Fibroblast of mammary gland (primary cell): ENCODE measurements around the gene MSL3B.
A peak's percentile ranks its signal among the peaks of the same experiment; 100 is the strongest.

Experiments used
- DNase-seq: peaks from one replicate; pipeline ENCODE4 v3.0.0-alpha.2; 2010; ENCODE audit warnings: low read depth
- H3K4me3 ChIP-seq: 2 replicates; pipeline ENCODE4 v1.5.1; 2011; ENCODE audit warnings: low read depth, mild to moderate bottlenecking, low read length, moderate library complexity; ENCODE audit not compliant: control insufficient read depth
- TF ChIP-seq, protein P1 (sequence below): conservative IDR thresholded peaks from 2 replicates; pipeline ENCODE4 v1.5.1; 2011; ENCODE audit warnings: low read depth, low read length, inconsistent platforms; ENCODE audit not compliant: control insufficient read depth, insufficient read depth

MSL3B gene

DNA sequence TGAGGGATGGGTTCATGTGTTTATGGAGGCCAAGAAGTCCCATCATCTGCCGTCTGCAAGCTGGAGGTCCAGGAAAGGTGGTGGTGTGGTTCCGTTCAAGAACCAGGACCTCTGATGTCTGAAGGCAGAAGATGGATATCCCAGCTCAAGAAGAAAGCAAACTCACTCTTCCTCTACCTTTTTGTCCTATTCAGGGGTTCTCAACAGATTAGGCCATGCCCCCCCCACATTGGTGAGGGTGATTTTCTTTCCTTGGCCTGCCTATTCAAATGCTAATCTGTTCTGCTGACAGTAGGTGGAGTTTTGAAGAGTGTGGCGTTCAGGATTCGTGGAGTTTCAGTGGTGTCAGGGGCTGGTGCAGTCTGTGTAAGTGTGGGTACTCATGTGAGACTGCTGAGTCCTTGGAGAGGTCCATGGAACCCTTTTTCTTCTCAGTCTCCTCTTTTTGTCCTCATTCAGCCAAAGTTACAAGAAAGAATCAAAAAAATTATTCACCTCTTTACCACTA lies 5.9 kb downstream of the MSL3B start:
- TF ChIP-seq, protein P1, sequence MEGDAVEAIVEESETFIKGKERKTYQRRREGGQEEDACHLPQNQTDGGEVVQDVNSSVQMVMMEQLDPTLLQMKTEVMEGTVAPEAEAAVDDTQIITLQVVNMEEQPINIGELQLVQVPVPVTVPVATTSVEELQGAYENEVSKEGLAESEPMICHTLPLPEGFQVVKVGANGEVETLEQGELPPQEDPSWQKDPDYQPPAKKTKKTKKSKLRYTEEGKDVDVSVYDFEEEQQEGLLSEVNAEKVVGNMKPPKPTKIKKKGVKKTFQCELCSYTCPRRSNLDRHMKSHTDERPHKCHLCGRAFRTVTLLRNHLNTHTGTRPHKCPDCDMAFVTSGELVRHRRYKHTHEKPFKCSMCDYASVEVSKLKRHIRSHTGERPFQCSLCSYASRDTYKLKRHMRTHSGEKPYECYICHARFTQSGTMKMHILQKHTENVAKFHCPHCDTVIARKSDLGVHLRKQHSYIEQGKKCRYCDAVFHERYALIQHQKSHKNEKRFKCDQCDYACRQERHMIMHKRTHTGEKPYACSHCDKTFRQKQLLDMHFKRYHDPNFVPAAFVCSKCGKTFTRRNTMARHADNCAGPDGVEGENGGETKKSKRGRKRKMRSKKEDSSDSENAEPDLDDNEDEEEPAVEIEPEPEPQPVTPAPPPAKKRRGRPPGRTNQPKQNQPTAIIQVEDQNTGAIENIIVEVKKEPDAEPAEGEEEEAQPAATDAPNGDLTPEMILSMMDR, result no peak
- DNase-seq, result no peak

GRCh38 chr2:233858331-233858730 lies 9.9 kb downstream of the MSL3B start:
- no peak overlapping the region for H3K4me3 ChIP-seq
- TF ChIP-seq, protein P1, result no peak
- no peak for DNase-seq

More for the DNA sequence above, 5.9 kb downstream of the MSL3B start:
- H3K4me3 ChIP-seq, result no peak overlapping the region

DNA sequence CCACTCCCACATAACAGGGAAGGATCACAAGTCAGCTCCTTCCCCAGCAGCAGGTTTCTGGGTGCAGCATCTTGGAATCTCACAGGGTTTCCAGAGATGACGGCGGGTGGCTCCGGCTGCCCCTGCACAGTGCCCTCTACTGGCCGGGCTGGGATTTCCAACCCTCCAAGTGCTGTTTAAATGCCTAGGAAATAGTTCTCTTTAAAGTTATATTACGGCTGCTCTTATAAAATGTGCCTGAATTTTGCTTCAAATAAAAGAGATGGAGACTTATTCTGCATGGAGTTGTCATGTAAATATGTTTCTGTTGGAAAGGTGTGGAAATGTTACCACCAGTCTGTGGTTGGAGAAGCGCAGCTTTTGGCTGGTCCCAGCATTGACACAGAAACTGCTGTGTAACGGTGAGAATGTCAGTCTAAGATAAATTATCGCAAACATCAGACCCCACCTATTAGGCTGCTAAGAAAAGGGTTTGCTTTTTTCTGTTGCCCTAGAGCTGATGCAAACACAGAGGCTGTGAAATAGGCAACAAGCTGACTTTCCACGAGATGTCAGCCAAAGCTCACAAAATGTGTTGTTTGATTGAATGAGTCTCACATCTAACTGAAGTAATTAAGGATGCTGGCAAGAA lies 10.6 kb downstream of the MSL3B start:
- DNase-seq, result peak; percentile 35
- TF ChIP-seq, protein P1, result peak; percentile 65
- H3K4me3 ChIP-seq, result no peak overlapping the region

GRCh38 chr2:233856184-233856583 lies 12.0 kb downstream of the MSL3B start:
- no peak overlapping the region for H3K4me3 ChIP-seq
- TF ChIP-seq, protein P1, result no peak
- no peak for DNase-seq

- TF ChIP-seq, protein P1, result no peak
These were observed 12.8 kb downstream of the MSL3B start for GRCh38 chr2:233855345-233855744.

GRCh38 chr2:233854241-233854981 lies 13.8 kb downstream of the MSL3B start, which contains the start of gene HJURP:
Gene HJURP (minus strand): TSS chr2:233854535. CDS start chr2:233854500, 35 bp downstream.
- H3K4me3 ChIP-seq, result peak within 1 kb of the TSS; percentile 88
- TF ChIP-seq, protein P1, result no peak
- DNase-seq, result peak; percentile 94

More at GRCh38 chr2:233855345-233855744, 12.8 kb downstream of the MSL3B start:
- H3K4me3 ChIP-seq, result no peak overlapping the region
- no peak for DNase-seq
